A549 (cell line): ENCODE data around the gene POPDC2. TPM values are rescaled to one million over a fixed set of nuclear protein-coding genes. Genes with fewer than 3 reads are reported as not detected.
A peak's percentile ranks its signal among the peaks of the same experiment; 100 is the strongest.

ENCODE experiments used
- ATAC-seq, 2 experiments: fragments of 200-7000 bp in 1 of 2; fragments of >200 bp in 1 of 2; cut with Nextera tagmentation in 1 of 2; cut with Tn5 transposase in 1 of 2; 3 replicates each; pipeline versions ENCODE4 v1.8.0 to v1.9.1; 2018 to 2020; ENCODE audit warnings: mild to moderate bottlenecking in 1 of 2, moderate library complexity in 1 of 2
- CTCF ChIA-PET: fragments of 300-600 bp; sonication (Branson Sonifier 250); formaldehyde crosslinking; extraction: SDS; loops from one replicate; lab custom pipeline; 2021; ENCODE audit warnings: antibody characterized with exemption, inconsistent platforms; lab: Yijun Ruan, JAX
- POLR2A ChIA-PET: fragments of 350-600 bp; formaldehyde crosslinking; extraction: SDS; loops from one replicate; lab custom pipeline; 2021; ENCODE audit warnings: antibody characterized with exemption, inconsistent platforms; lab: Yijun Ruan, JAX
- DNase-seq, 2 experiments: peaks; one replicate each; pipeline versions ENCODE4 v3.0.0 to v3.0.0-alpha.2; 2011 to 2016; ENCODE audit warnings: low read depth in 1 of 2, low spot score in 1 of 2
- FAIRE-seq: peaks from 2 replicates; lab custom pipeline; 2011; peaks lifted over from hg19 to GRCh38; lab: Jason Lieb, UNC
- H3K27ac ChIP-seq, 2 experiments: fragments of >200 bp; sonication (Bioruptor Twin); formaldehyde crosslinking; 3 replicates each; pipeline ENCODE4 v1.5.1; 2016 to 2017
- H3K4me1 ChIP-seq: fragments of >200 bp; sonication (Bioruptor Twin); formaldehyde crosslinking; 3 replicates; pipeline ENCODE4 v1.6.1; 2016
- H3K4me2 ChIP-seq: fragments of >200 bp; sonication (Bioruptor Twin); formaldehyde crosslinking; 3 replicates; pipeline ENCODE4 v1.6.1; 2016
- H3K4me3 ChIP-seq: fragments of >200 bp; sonication (Bioruptor Twin); formaldehyde crosslinking; 3 replicates; pipeline ENCODE4 v1.5.1; 2016
- H3K9me3 ChIP-seq: fragments of >200 bp; sonication (Bioruptor Twin); formaldehyde crosslinking; 3 replicates; pipeline ENCODE4 v1.6.1; 2016
- ATOH8 ChIP-seq: fragments of 250-450 bp; sonication (Bioruptor Pico); IDR thresholded peaks from 2 replicates; pipeline ENCODE4 v1.5.0; 2020; ENCODE audit warnings: low read depth, mild to moderate bottlenecking, moderate library complexity
- BCL3 ChIP-seq: fragments of >200 bp; sonication (Bioruptor Twin); formaldehyde crosslinking; IDR thresholded peaks from 3 replicates; pipeline ENCODE4 v1.6.1; 2016
- CBX8 ChIP-seq: fragments of 200-600 bp; sonication (generic); IDR thresholded peaks from 2 replicates; pipeline ENCODE4 v1.6.1; 2016
- CEBPB ChIP-seq, 2 experiments: fragments of >200 bp in 1 of 2; sonication (Bioruptor Twin) in 1 of 2; formaldehyde crosslinking in 1 of 2; IDR thresholded peaks; 2 replicates each; pipeline ENCODE4 v1.6.1; 2012 to 2016
- CHD4 ChIP-seq: fragments of 200-600 bp; sonication (generic); IDR thresholded peaks from 2 replicates; pipeline ENCODE4 v1.6.1; 2016; ENCODE audit warnings: antibody characterized with exemption, mild to moderate bottlenecking, borderline replicate concordance
- FOSB ChIP-seq: fragments of 250-450 bp; sonication (Bioruptor Pico); IDR thresholded peaks from 2 replicates; pipeline ENCODE4 v1.5.0; 2020; ENCODE audit warnings: mild to moderate bottlenecking, moderate library complexity
- HOXB13 ChIP-seq: fragments of 250-450 bp; sonication (Bioruptor Pico); IDR thresholded peaks from 2 replicates; pipeline ENCODE4 v1.5.0; 2020; ENCODE audit warnings: low read depth, mild to moderate bottlenecking, moderate library complexity
- JUNB ChIP-seq: fragments of >200 bp; sonication (Bioruptor Twin); formaldehyde crosslinking; IDR thresholded peaks from 2 replicates; pipeline ENCODE4 v1.6.1; 2016
- KDM1A ChIP-seq: fragments of 200-600 bp; sonication (generic); IDR thresholded peaks from 2 replicates; pipeline ENCODE4 v1.6.1; 2016; ENCODE audit warnings: low read depth, mild to moderate bottlenecking
- MAX ChIP-seq: IDR thresholded peaks from 2 replicates; pipeline ENCODE4 v1.6.1; 2012
- NFE2L2 ChIP-seq: fragments of 150-350 bp; conservative IDR thresholded peaks from 2 replicates; pipeline ENCODE4 v1.6.1; 2014; ENCODE audit warnings: low read length
- NR3C1 ChIP-seq: fragments of >200 bp; sonication (Bioruptor Twin); formaldehyde crosslinking; IDR thresholded peaks from 3 replicates; pipeline ENCODE4 v1.6.1; 2017
- RAD21 ChIP-seq, 2 experiments: fragments of >200 bp in 1 of 2; sonication (Bioruptor Twin) in 1 of 2; formaldehyde crosslinking in 1 of 2; IDR thresholded peaks in 1 of 2; conservative IDR thresholded peaks in 1 of 2; 2 replicates in 1 of 2; 3 replicates in 1 of 2; pipeline ENCODE4 v1.6.1; 2012 to 2018; ENCODE audit warnings: inconsistent platforms in 1 of 2
- SMC3 ChIP-seq: fragments of >200 bp; sonication (Bioruptor Twin); formaldehyde crosslinking; IDR thresholded peaks from 3 replicates; pipeline ENCODE4 v1.6.1; 2018; ENCODE audit warnings: inconsistent platforms
- SREBF2 ChIP-seq: fragments of 450-650 bp; IDR thresholded peaks from 2 replicates; pipeline ENCODE4 v1.6.1; 2014; ENCODE audit warnings: mild to moderate bottlenecking, moderate library complexity
- TFCP2L1 ChIP-seq: fragments of 250-450 bp; sonication (Bioruptor Pico); IDR thresholded peaks from 2 replicates; pipeline ENCODE4 v1.5.0; 2021; ENCODE audit warnings: mild to moderate bottlenecking
- ZNF302 ChIP-seq: fragments of 250-450 bp; sonication (Bioruptor Pico); IDR thresholded peaks from 2 replicates; pipeline ENCODE4 v1.9.0; 2021; ENCODE audit warnings: inconsistent platforms, mild to moderate bottlenecking, moderate library complexity
- WGBS: methylation state at CpG from one replicate; pipeline ENCODE4 v1.1.6; 2017; ENCODE audit errors: missing lambda C conversion rate; 5-methylcytosine and 5-hydroxymethylcytosine counted together
- polyA plus RNA-seq, 4 experiments: library from polyadenylated mRNA; depleted of rRNA in 3 of 4; stranded (reverse); fragments of >200 nt; fragmentation: RNase III in 1 of 4; extraction: RNeasy Plus Mini Kit Qiagen cat#74134 plus additional on column Dnase treatment in 1 of 4; gene quantifications; 2 replicates in 3 of 4; 3 replicates in 1 of 4; pipeline ENCODE4 v1.2.3, GENCODE V29; 2011 to 2017

POPDC2 gene
- polyA plus RNA-seq, 2 of the 4 experiments (the other 2 are of a cell fraction): 0.17 to 0.62 TPM

GRCh38 chr3:119601154-119601553 is 59.2 kb downstream of the POPDC2 start:
- Histone ChIP-seq H3K4me2 (no peak overlapping the region), H3K27ac (no peak overlapping the region), H3K4me3 (no peak overlapping the region), H3K4me1 (peaks cover 8% of the 10 kb centered on the region; the same call in 2 of the 3 replicates), H3K9me3 (no peaks in the 10 kb centered on the region)
- POLR2A ChIA-PET: no interaction called here
- no peak for FAIRE-seq
- WGBS: 84% methylated on average over 3 of the region's 3 CpGs
- TF ChIP-seq ZNF302 (CRISPR knock-in tag): no peak
- no peak for TF ChIP-seq MAX
- no peak for TF ChIP-seq KDM1A
- no peak for TF ChIP-seq SREBF2
- TF ChIP-seq SMC3: no peak
- TF ChIP-seq CHD4: no peak
- CTCF ChIA-PET: interaction anchor here (1.7 to 2.1 kb wide), 2 partner anchors 11 to 81 kb away, joined by 5 to 6 read pairs; no protein-coding TSS in a partner anchor
- no peak for ATAC-seq
- DNase-seq: no peak

GRCh38 chr3:119600732-119601131 is 59.7 kb downstream of the POPDC2 start:
- Histone ChIP-seq H3K9me3 (no peaks in the 10 kb centered on the region), H3K4me2 (no peak overlapping the region), H3K27ac (no peak overlapping the region), H3K4me3 (no peak overlapping the region), H3K4me1 (peaks cover 8% of the 10 kb centered on the region; the same call in 2 of the 3 replicates)
- DNase-seq (peak in 1 of 2 experiments; percentile 12), ATAC-seq (peak; percentile 54 to 87; a peak in 4 of 6 replicates), FAIRE-seq (no peak)
- TF ChIP-seq HOXB13 (no peak), BCL3 (no peak), KDM1A (no peak), RAD21 (conservative IDR thresholded peaks at IDR 0.05 in 1 of 2, IDR thresholded peaks at IDR 0.05 in 1 of 2) (peak in 1 of 2 experiments; percentile 33; a peak in 2 of 5 replicates), ATOH8 (CRISPR knock-in tag) (no peak), JUNB (no peak), CEBPB (IDR thresholded peaks at IDR 0.05) (no peak), FOSB (CRISPR knock-in tag) (no peak)
- WGBS: 44% methylated on average over 5 of the region's 5 CpGs
- CTCF ChIA-PET: interaction anchor here (0.6 to 2.1 kb wide), 3 partner anchors 9 to 81 kb away, joined by 3 to 6 read pairs (median 5); no protein-coding TSS in a partner anchor
- POLR2A ChIA-PET: no interaction called here

- DNase-seq (no peak), FAIRE-seq (no peak), ATAC-seq (no peak)
- no peak overlapping the region for H3K27ac ChIP-seq
- no peak overlapping the region for H3K4me2 ChIP-seq
- TF ChIP-seq NFE2L2 (no peak), CBX8 (no peak), TFCP2L1 (no peak), NR3C1 (no peak)
- 85% methylated on average over 6 of the region's 6 CpGs for WGBS
- POLR2A ChIA-PET: interaction anchor here (1.6 kb wide), 1 partner anchor 136 kb away, joined by 3 read pairs; the partner anchor contains the start of gene TMEM39A
- peaks cover 8% of the 10 kb centered on the region; the same call in 2 of the 3 replicates for H3K4me1 ChIP-seq
- no peak overlapping the region for H3K4me3 ChIP-seq
- no peaks in the 10 kb centered on the region for H3K9me3 ChIP-seq
- CTCF ChIA-PET: interaction anchor here (0.6 to 2.1 kb wide), 5 partner anchors 13 to 1138 kb away, joined by 3 to 6 read pairs (median 4); no protein-coding TSS in a partner anchor
Observed at GRCh38 chr3:119599558-119600174, 60.7 kb downstream of the POPDC2 start.
